Measurements from ENCODE around the gene NOTCH3. TPM values are rescaled to one million over a fixed set of nuclear protein-coding genes. Genes with fewer than 3 reads are reported as not detected.

NOTCH3 gene
- total RNA-seq, 1 donor from 2014 or later = 21.7 TPM

DNA sequence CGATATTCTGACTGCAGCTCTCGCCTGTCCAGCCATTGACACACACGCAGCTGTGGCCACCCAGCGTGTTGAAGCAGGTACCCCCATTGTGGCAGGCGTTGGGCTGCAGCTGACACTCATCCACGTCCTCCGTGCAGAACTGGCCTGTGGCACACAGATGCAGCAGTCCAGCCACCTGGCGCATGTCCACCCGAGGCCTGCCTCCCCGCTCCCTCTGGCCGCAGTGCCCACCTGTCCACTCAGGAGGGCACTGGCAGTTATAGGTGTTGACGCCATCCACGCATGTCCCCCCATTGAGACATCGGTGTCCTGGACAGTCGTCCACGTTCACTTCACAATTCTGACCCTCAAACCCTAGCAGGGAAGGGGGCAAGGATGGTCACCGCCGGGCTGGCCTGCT lies 9.3 kb downstream of the NOTCH3 start:
- no peak for DNase-seq
- H3K9me3 ChIP-seq (replicated peaks) = no peaks in the 10 kb centered on the region
- H3K4me1 ChIP-seq = peaks cover 10% of the 10 kb centered on the region
- no peaks in the 10 kb centered on the region for H3K36me3 ChIP-seq
- no peak overlapping the region for H3K4me3 ChIP-seq
- TF ChIP-seq, protein P1, sequence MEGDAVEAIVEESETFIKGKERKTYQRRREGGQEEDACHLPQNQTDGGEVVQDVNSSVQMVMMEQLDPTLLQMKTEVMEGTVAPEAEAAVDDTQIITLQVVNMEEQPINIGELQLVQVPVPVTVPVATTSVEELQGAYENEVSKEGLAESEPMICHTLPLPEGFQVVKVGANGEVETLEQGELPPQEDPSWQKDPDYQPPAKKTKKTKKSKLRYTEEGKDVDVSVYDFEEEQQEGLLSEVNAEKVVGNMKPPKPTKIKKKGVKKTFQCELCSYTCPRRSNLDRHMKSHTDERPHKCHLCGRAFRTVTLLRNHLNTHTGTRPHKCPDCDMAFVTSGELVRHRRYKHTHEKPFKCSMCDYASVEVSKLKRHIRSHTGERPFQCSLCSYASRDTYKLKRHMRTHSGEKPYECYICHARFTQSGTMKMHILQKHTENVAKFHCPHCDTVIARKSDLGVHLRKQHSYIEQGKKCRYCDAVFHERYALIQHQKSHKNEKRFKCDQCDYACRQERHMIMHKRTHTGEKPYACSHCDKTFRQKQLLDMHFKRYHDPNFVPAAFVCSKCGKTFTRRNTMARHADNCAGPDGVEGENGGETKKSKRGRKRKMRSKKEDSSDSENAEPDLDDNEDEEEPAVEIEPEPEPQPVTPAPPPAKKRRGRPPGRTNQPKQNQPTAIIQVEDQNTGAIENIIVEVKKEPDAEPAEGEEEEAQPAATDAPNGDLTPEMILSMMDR (IDR thresholded peaks at IDR 0.05; ENCODE audit: borderline replicate concordance) = no peak
- H3K27me3 ChIP-seq (ENCODE audit: low read depth) = peaks cover 47% of the 10 kb centered on the region
- H3K27ac ChIP-seq (replicated peaks) = no peak overlapping the region
- intact Hi-C loops (cut with micrococcal nuclease) = no loop called here

DNA sequence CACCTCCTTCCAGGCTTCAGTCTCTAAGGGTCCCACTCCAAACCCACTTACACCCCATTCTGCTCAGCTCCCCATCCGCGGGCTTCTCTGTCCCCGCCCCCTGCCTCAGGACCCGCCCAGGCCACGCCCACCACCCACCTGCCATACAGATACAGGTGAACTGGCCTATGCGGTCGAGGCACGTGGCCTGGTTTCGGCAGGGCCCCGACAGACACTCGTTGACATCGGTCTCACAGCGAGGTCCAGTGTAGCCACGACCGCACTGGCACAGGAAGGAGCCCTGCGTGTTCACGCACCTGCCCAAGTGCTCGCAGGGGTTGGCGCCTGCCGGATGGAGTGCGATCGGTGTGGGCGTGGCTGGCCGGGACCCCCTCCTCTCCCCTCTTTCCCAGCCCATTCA lies 11.9 kb downstream of the NOTCH3 start:
- no peak for DNase-seq
- Histone ChIP-seq H3K27ac (replicated peaks) (no peak overlapping the region), H3K27me3 (ENCODE audit: low read depth) (peaks cover 21% of the 10 kb centered on the region), H3K4me1 (no peaks in the 10 kb centered on the region), H3K9me3 (replicated peaks) (no peaks in the 10 kb centered on the region), H3K4me3 (no peak overlapping the region), H3K36me3 (no peaks in the 10 kb centered on the region)
- intact Hi-C loops (cut with micrococcal nuclease) = no loop called here
- TF ChIP-seq, protein P1 (IDR thresholded peaks at IDR 0.05; ENCODE audit: borderline replicate concordance) = no peak

DNA sequence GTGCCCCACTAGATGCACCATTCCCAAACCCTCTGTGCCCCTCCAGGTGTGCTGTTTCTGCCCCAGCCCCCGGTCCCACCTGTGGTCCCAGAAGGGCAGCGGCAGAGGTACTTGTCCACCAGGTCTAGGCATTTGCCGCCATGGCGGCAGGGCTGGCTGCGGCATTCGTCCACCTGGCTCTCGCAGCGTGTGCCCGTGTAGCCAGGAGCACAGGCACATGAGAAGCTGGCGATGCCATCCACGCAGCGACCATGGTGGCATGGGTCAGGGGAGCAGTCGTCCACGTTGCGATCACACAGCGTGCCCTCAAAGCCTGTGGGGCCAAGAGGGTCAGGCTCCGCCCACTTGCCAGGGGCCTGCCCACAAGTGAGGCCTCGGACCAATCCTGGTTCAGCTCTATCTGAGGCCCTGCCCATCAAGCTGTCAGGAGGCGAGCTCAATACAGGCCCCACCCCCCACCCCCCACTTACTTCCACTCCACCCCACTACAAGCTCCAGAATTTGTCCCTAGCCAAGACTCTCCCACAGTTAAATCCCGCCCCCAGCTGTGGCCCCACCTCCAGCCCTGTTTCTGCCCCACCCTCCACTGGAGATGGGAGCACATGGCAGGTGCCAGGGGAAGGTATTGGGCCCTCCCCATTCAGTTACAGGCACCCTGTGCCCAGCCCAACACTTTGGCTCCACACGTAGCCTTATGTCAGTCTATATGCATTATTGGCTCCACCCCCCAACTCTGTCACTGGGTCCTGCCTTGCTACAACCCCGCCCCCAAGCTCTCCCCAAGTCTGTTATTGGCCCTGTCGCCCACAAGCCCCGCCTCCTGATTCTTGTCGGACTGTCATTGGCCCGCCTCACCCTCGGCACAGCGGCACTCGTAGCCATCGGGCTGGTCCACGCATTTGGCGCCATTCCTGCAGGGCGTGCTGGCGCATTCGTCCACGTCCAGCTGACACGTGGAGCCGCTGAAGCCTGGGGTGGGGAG lies 13.5 kb downstream of the NOTCH3 start:
- H3K36me3 ChIP-seq = no peaks in the 10 kb centered on the region
- H3K4me3 ChIP-seq = no peak overlapping the region
- peaks cover 7% of the 10 kb centered on the region for H3K27me3 ChIP-seq (ENCODE audit: low read depth)
- H3K4me1 ChIP-seq = no peaks in the 10 kb centered on the region
- H3K27ac ChIP-seq (replicated peaks) = no peak overlapping the region
- TF ChIP-seq, protein P1 (IDR thresholded peaks at IDR 0.05; ENCODE audit: borderline replicate concordance) = no peak
- H3K9me3 ChIP-seq (replicated peaks) = no peaks in the 10 kb centered on the region
- intact Hi-C loops (cut with micrococcal nuclease) = no loop called here
- DNase-seq = no peak

DNA sequence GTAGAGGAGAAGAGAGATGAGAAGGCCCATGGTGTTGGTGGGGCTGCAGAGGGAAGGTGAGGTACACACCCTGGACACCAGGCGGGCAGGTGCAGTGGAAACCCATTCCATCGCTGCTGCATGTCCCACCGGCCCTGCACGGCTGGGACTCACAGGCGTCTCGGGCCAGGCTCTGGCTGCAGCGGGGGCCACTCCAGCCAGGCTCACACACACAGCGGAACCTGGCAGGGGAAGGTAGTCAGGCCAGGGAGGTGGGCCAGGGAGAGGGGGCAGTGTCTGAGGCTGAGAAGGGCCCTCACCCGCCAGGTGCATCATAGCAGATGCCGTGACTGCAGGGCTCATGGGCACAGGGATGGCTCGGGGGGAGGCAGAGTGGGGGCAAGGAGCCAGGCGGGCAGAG lies 15.6 kb downstream of the NOTCH3 start:
- peaks cover 5% of the 10 kb centered on the region for H3K27me3 ChIP-seq (ENCODE audit: low read depth)
- H3K4me3 ChIP-seq = no peak overlapping the region
- no peak for DNase-seq
- no peaks in the 10 kb centered on the region for H3K36me3 ChIP-seq
- H3K27ac ChIP-seq (replicated peaks) = no peak overlapping the region
- intact Hi-C loops (cut with micrococcal nuclease) = no loop called here
- H3K9me3 ChIP-seq (replicated peaks) = no peaks in the 10 kb centered on the region
- TF ChIP-seq, protein P1 (IDR thresholded peaks at IDR 0.05; ENCODE audit: borderline replicate concordance) = no peak
- H3K4me1 ChIP-seq = peaks cover 11% of the 10 kb centered on the region

DNA sequence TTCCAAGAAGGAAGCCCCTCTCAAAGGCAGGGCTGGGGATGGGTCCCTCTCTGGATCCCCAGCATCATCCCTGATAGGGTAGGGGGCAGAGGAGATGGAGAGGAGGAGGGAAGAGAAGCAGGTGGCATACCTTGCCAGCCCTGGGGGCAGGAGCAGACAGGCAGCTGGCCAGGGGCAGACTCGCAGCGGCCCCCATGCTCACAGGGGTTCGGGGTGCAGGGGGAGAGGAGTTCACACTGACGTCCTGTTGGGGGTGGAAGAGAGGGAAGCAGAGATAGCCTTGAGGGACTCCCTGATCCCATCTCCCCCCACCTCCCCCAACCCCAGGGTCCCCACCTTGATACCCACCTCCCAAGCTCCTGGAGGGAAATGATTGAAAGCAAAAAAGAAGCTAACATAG lies 16.0 kb downstream of the NOTCH3 start:
- intact Hi-C loops (cut with micrococcal nuclease) = no loop called here
- Histone ChIP-seq H3K4me3 (no peak overlapping the region), H3K36me3 (no peaks in the 10 kb centered on the region), H3K27ac (replicated peaks) (no peak overlapping the region), H3K9me3 (replicated peaks) (no peaks in the 10 kb centered on the region), H3K27me3 (ENCODE audit: low read depth) (peaks cover 5% of the 10 kb centered on the region), H3K4me1 (peaks cover 11% of the 10 kb centered on the region)
- no peak for DNase-seq
- TF ChIP-seq, protein P1 (IDR thresholded peaks at IDR 0.05; ENCODE audit: borderline replicate concordance) = no peak
